Glomerular endothelial cell (primary cell): Measurements from ENCODE around the gene CD52. TPM values are rescaled to one million over a fixed set of nuclear protein-coding genes. Genes with fewer than 3 reads are reported as not detected.

ENCODE experiments used
- DNase-seq: peaks from one replicate; pipeline ENCODE4 v3.0.0-alpha.2; 2011; ENCODE audit warnings: low read depth, low spot score; ENCODE audit errors: extremely low read depth
- total RNA-seq: library from RNA; depleted of rRNA; stranded (reverse); fragments of >200 nt; gene quantifications from 2 replicates; pipeline ENCODE4 v1.2.3, GENCODE V29; 2015

The CD52 gene
- total RNA-seq, 1 donor from 2014 or later: not detected

DNA sequence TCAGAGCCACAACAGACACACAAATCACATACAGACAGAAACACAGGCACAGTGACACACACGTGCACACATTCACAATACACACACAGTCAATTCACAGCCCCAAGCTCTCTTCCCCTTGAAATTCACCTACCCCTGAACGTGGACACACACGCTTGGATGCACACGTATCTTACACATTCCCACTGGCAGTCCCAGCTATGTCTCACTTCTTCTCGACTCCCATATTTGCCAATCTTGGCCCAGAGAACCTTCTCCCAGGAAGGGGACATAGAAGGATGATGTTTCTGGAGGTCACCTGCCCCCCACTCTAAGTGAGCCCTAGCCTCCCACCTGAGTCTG, 34.6 kb downstream of the CD52 start:
- no peak for DNase-seq

DNA sequence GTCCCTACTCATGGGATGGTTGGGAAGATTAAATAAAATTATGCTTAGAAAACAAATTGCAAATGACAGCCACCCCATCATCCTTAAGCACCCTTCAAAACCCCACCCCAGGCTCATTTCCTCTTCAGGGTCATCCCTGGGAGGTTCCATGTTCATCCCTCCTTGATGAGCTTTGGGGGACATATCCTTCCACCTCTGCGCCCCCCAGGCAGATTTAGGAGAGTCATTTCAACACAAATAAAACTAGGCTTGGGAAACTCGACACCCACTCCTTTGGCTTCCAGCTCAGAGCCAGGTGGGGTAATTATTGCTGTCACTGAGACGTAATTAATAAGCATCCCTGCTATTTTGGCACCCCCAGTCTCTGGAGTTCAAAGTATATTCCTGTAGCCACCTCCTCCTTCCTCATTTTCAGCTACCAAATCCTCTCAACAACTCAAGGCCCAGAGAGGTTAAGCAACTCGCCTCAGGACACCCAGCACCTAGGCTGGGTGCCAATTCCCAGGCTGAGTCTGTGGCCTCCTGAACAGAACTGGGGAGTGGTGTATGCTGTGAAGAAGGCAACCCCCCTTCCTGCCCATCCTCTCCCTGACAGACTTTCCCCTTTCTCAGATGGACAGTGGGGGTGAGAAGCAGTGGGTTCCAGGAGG, 35.6 kb downstream of the CD52 start:
- DNase-seq: no peak

DNA sequence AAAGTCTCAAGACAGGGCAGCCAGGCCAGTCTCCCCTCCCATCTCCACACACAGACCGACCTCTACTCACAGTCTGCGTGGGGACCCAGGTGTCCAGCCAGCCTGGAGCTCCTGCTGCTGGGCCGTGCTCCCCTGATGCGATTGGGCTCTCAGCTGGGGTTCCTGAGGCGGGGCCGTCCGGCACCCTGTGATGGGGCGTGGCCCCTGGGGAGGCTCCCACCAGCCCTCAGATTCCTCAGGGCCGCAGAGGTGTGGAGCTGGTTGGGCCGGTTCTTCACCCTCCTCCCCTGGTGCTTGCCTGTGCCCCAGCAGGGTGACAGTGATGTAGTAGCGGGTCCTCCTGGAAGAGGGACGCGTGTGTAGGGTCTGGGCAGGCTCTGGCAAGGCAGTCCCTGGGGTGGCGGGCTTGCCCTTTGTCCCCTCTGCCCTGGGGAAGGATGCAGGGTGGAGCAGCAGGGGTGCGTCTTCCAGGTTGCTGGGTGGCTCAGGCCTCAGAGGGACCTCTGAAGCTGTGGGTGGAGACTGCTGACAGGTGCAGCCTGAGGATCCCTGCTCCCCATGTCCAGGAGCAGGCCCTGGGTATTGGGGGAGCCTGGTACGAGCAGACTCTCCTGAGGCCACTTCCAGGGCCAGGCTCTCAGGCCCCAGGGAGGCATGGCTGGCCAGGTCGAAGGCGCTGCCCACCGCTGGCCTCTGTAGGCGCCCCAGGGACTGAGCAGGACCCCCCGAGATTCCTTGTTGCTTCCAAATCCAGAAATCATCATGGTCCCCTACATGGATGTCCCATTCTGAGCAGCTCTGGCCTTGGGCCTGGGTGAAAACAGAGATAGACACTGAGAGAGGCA, 36.4 kb downstream of the CD52 start, which contains the start of gene CRYBG2:
CRYBG2 (minus strand) TSS at position 155 of the 845 bp plus-strand sequence. CDS start 7,473 bp downstream, outside the sequence.
- no peak for DNase-seq

DNA sequence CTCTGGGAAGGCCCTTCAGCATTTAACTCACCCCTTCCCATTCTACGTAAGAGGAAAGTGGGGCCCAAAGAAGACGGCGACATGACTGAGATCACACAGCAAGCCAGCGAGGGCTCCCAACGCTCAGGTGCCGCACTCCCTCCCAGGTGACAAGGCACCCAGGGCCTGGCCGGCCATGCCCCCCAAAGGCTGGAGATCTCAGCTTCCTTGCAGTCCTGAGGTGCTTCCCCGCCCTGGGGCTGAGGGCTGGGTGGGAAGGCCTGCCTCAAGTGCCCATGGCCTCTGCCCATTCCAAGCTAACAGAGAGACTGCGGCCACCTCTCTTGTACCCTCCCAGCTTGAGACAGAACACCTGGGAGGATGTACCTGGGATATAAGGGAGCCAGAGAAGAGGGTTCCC, 37.2 kb downstream of the CD52 start:
- DNase-seq: no peak

DNA sequence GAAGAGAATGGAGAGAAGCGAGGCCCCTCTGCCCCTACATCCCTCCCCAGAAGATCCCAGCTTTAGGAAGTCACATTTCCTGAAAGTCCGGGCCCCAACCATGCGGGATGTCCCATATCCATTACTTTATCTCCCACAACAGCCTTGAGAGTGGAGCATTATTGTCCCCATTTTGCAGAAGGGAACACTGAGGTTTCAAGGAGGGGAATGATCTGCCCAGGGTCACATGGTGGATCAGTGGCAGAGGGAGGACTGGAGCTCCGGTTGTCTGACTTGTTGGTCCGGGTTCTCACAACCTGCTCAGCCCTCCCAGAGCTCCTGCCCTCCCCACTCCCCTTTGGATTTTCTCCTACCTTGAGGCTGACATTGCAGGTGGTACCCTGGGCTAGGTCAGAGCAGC, 38.3 kb downstream of the CD52 start:
- DNase-seq: no peak

DNA sequence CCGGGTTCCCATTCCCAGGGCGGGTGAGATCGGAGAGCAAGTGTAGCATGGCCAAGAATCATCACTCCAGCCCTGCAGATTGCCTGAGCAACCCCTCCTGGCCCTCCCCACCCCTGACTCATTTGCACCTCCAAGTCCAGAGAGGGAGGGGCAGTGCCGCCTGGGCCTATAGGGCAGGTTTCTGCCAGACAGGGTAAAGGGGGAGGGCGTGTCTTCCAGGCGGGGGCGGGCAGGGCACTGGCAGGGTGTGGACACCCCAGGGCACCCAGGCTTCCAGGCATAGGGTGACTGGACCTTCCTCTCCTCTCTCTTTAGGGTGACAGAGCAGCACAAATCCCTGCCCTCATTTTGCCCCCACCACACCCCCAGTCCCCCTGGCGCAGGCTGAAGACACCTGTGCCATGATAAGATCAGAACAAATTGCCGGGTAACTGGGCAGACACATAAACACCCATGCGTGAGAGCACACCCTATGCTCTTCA, 39.4 kb downstream of the CD52 start:
- DNase-seq: no peak

DNA sequence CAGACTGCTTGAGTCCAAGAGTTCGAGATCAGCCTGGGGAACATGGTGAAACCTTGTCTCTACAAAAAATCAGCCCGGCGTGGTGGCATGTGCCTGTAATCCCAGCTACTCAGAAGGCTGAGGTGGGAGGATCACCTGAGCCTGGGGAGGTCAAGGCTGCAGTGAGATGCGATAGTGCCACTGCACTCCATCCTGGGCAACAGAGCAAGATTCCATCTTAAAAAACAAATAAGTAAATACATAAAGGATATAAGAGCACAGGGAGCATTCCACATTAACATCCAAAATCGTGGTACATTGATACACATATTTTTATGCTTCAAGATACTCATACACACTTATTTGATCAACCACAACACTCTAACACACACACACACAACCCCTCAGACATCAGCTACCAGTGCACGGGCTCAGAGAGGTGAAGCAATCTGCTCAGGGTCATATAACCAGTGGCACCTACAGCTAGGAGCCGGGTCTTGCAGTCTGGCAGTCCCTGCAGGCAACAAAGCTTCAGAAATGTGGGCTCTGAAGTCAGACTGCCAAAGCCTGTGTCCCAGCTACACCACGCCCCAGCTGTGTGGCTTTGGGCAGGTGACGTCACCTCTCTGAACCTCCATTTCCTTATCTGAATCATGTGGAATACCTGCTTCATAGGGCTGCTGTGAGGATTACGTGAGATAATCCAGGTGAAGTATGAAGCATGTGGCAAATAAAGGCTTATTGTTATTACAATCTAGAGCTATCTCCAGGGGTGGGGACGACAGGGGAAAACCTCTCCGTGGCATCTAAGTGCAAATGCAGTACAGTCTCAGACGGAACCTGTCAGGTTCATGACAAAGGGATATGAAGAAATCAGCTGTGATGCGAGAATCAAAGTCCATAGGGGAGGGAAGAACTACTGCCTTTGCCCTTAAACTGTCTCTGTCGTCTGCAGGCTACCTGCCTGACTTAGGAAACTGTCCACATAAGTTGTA, 40.9 kb downstream of the CD52 start:
- no peak for DNase-seq

DNA sequence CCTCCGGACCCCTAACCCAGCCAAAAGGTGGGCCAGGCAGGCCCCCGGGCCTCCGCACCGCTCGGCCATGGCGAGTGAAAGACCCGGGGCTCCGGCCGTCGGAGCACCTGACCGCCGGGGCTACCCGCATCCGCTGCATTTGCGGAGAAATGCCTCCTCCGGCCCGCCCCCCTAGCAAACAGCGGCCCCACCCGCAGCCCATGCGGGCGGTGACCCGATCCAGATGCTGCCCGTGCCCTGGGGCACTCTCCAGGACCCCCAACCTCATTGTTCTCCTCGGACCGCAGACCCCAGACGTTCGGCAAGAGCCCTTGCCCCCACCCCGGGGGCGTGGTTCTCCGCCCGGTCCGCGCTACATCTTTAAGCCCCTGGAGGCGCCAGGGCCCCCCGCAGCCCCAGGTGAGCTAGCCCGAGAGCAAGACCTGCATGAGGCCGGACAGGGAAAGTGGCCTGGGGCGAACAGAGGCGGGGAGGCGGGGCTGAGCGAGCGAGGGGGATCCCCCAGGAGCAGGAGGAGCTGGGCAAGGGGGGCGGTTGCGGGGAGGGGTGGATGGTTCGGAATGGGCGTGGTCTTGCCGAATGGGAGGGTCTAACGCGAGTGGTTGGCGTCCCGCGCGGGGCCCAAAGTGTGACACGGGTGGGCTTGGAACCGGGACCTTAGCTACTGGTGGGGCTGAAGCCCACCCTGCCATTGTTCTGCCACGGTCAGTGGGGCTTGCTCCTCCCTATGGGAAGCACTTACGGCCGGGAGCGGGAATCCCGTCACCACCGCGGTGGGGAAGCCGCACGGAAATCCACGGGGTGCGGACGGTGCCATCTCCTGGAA, 42.4 kb downstream of the CD52 start:
- DNase-seq: no peak

DNA sequence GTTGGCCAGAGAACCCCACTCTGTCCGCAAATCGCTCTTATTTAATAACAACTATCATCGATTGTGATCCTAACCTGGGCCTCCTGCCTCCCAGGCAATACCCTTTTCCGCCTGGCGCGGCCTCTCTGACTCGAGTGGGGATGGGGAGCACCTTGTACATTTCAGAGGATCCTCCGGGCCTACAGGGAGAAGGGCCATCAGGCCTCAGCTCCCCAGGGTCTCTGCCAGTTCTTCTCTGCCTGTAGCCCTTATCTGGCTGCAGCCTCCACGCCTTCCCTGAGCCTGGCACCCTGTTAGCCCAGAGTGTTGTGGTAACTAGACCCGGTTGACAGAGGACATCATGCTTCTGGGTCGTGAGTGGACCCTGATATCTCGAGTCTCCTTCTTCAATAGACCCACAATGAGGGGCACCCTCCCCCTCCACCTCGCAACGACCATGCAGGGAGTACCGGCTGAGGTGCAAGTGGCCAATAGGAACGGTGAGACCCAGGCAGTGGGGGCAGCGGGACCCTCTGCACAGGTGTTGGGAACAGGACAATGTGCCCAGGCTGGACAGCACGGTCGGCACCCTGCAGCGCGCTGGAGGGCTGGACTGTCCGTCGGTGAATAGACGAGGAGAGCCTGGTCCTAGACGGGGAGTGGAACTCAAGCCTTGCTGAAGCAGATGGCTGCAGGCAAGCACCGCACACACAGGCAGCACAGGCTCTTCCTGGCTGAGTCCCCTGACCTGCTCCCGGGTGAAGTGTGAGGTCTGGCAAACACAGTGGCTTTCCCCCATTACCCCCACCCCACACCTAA, 43.2 kb downstream of the CD52 start:
- DNase-seq: no peak

DNA sequence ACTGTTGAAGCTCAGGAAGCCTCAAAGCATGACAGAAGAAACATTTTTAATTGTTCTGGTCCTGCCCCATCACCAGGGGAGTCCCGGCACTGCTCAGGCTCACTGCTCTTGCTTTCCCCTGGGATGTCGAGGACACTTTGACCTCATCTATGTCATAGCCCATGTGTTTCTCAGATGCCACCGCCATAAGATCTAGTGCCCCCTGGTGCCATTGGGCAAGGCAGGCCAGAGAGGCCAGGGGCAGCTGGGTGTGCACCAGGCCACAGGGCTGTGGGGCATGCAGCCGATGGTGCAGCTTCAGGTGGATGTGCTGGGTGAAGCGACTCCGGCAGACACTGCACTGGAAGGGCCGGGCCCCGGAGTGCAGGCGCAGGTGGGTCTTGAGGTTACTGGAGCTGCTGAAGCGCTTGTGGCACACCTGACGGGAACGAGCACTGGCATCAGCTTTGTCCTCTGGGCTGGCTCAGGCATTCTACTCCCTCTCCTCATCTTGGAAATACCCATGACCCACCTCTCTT, 43.9 kb downstream of the CD52 start:
- no peak for DNase-seq

DNA sequence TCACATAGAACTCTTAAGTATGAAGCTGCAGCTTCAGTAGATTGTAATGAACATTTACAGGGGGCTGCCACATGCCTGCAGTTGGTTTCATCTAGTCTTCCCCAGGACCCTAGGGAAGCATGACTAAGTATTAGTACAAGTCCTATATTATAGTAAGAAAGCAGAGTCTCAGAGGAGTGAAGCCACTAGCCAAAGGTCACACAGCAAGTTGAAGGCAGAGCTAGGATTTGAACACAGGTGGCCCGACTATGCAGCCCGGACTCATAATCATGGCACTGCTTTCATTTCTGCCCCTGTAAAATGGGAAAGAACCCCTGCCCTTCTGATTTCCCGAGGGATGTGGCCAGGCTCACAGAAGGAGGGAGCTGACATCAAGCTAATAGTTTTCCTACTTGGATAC, 44.6 kb downstream of the CD52 start:
- no peak for DNase-seq

DNA sequence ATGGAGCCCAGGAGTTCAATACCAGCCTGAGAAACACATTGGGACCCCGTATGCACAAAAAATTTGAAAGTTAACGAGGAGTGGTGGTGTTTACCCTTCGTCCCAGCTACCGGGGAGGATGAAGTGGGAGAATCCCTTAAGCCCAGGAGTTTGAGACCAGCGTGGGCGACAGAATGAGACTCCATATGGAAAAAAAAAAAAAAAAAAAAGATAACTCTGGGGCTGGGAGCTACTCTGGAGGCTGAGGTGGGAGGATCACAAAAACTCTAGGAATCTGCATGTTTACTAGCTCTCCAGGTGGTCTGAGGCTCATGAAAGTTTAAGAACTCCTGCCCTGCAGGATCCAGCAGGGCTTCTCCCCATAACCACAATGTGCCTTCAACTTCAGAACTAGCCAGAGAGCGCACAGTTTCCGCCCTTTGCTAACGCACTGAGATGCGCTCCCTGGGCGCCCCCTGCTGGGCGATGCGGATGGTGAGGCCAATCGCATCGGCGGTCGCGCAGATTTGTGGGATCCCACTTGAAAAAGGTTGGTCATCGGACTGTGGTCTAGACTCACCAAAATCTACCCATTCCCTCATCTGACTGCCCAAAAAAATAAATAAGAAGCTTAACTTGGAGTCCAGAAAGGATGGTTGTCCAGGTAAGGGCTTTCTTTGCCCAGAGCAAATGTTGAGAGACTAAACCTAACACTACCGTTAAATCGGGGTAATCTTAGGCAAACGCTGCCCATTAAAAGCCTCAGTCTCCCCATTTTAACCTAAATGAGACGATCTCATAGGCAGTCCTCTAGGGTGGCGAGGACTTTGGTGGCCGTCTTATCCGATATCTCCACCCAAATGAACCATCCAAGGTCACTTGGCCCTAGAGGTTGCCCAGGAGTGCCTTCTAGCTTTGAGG, 46.0 kb downstream of the CD52 start:
- DNase-seq: peak; percentile 25

DNA sequence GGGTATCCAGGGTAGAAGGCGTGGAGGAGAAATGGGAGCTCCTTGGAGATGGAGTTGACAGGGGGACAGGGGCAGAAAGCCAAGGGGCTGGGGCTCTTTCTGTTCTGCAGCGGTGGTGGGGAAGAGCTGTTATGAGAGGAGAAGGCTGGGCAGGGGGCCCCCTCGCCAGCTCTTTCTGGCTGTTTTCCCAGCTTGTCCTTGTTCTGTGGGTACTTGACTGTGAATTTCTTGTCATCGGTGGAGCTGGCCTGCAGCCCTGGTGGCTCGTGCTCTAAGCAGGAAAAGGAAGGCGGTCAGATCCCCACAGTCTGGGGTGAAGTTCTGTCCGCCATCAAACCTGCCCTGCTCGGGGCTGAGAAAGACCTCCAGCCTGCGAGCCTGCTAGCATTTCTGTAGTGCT, 47.2 kb downstream of the CD52 start:
- DNase-seq: no peak

DNA sequence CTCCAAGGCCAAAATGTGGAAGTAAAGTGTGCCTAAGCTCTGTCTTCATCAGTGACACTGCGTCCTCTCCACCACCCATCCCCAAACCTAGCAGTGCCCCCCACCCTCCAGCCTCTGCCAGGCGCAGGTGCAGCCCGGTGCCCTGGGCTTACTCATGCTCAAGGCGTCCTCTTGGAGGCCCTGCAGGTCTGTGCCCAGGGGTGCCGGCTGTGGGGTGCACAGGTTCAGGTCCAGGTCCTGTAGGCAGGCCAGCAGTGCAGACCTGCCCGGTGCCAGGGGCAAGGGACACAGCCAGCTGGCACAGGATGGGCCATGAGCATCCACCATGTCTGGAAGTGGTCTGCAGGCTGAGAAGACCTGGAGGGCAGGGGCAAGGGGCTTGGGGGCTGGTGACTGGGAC, 49.7 kb downstream of the CD52 start:
- DNase-seq: no peak

DNA sequence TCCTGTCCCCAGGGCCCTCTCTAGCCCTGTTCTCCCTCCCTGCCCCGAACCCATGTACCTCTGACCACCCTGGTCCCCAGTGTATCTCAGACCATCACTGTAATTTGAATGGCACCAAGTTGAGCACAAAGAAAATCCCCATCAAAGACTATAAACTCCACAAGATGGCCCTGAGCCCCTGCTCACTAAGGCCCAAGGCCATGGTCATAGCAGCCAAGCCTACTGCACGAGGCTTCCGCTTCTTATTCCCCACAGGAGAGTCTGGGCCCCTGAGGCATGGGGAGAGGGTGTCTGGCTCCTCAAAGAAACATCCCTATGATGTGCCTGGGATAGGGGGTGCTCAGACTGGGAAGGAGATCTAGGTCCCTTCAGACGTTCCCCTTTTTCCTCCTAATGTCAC, 50.2 kb downstream of the CD52 start:
- DNase-seq: no peak

DNA sequence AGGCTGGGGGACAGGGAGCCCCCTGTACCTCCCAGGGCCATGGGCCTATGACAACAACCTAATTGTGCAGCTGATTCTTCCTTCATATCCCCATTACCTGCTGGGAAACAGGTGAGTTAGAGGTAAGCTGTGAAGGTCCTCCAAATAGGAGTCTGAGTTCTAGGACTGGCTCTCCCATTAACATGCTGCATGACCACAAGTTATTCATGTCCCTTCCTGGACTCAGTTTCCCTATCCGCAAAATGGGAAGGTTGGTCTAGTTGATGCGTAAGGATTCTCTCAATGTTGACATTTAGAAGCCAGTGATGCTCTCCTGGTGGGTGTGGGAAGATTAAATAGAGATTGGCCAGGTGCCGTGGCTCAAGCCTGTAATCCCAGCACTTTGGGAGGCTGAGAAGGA, 50.7 kb downstream of the CD52 start:
- no peak for DNase-seq
